Activated CD8-positive, alpha-beta memory T cell treated with anti-CD3 and anti-CD28 coated beads for 1 hour (primary cell): ENCODE data around the gene FBXW5.

Experiments
- DNase-seq, 2 donors: peaks; one replicate each; pipeline ENCODE4 v3.0.0-alpha.2; 2020; ENCODE audit warnings: low read depth in 1 of 2; ENCODE audit errors: extremely low read depth in 1 of 2

FBXW5 gene

GRCh38 chr9:136962163-136962562, 17.6 kb upstream of the FBXW5 start:
- DNase-seq = no peak

DNA sequence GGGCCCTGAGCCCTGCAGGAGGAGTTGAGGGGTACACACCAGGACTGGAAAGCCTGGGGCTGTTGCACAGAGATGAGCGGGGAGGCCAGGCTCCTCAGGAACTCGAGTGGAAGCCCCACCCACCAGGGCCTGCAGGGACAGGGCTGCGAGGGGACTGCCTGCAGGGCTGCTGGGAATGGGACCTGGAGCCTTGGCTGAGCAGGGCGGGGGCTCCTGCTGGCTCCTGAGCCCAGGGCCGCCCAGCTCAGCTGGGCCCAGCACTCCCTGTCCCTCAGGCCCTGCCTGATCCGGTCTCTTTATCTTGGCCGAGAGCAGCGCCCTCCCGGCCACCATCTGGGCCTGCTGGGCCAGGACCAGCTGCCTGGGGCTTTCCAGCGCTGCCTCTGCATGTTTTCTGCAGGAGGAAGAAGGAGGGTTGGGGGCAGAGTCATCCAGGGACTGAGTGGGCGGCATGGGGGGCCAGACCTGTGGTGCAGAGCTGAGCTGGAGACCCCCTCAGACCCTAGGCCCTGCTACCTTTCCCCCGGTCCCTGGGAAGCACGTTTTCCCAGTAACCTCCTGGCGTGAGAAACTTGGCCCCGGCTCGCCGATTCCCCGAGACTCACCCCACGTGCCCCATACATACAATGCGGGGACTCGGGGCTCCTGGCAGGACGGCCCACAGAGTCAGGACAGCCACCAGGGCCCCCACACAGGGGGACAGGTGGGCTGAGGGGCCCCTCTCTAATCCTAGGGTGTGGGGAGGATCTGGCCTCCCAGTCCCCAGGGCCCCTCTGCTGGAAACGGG, 16.9 kb upstream of the FBXW5 start:
- no peak for DNase-seq

GRCh38 chr9:136960938-136961275, 16.4 kb upstream of the FBXW5 start:
- DNase-seq = no peak

DNA sequence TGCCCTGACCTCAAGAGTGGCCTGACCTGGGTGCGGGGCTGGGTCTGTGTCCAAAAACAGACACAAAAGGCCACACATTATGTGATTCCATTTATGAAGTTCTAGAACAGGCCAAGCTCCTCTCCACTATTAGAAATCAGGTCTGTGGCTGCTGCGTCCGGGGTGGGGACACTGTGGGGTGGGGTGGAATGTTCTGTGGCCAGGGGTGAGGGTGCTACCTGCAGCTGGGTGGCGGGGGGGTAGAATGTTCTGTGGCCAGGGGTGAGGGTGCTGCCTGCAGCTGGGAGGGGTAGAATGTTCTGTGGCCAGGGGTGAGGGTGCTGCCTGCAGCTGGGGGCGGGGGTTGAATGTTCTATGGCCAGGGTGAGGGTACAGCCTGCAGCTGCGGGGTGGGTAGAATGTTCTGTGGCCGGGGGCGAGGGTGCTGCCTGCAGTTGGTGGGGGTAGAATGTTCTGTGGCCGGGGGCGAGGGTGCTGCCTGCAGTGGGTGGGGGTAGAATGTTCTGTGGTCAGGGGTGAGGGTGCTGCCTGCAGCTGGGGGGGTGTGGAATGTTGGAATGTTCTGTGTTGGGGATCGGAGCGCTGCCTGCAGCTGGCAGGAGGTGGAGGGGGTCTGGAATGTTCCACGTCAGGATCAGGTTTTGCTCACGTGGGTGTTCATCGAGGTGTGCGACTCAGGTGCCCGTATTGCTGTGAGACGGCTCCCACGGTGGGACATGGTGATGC, 15.8 kb upstream of the FBXW5 start:
- no peak for DNase-seq

DNA sequence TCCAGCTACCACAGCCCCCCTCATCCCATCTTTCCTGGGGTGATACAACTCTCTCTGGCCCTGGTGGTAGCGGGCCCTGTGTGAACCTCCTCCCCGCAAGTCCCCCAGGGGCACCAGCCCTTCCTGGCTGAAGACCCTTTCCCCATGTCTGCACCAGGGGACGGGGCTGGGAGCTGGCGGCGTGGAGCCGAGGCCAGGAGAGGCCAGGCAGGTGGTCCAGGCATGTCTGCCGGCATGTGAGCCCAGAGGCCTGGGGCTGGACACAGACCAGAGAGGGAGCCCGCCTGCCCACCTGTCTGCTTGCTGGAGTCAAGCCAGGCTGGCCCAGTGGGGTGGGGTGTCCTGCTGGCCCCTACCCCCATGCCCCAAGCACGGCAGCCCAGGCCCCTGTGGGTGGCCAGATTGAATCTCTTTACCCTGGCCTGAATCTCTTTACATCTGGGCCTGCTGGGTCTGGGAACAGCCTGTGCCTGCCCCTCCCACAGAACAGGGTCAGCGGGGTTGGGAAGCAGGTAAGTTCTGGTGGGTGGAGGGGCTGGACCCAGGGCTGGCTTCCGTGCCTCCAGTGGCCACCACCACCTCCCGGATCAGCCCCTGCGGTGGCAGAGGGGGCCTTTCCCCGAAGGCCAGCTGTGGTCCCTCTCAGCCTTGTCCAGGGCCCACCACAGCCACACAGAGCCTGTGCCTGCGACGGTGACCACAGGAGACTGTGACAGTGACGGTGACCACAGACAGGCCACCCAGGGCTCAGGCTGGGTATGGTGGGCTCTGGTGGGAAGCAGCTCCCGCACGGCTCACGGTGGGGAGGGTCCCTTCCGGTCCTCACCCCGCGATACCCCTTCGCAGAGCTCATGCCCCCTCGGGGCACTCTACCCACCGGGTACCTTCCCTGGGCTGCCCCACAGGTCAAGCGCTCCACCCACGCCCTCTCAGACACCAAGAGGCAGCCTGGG, 14.6 kb upstream of the FBXW5 start:
- DNase-seq = no peak

- DNase-seq = no peak
These were observed 13.9 kb upstream of the FBXW5 start for GRCh38 chr9:136958473-136958872.

DNA sequence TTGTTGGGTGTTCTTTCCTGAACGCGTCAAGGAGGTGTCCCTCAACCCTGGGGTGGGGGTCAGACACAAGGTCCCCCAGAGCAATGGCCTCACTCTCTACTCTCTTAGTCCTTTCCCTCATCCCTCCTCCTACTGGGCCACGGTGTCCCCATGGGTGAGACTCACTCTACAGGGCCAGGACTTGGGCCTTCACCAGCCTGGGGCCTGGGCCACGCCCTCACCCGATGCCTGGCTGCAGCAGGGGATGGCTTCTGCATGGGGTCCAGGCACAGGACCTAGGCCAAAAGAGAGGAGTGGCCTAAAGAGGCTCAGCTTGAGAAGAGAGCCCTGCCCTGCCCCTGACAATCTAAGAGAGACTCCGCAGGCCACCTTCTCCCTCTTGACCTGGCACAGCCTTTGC, 13.4 kb upstream of the FBXW5 start:
- no peak for DNase-seq

DNA sequence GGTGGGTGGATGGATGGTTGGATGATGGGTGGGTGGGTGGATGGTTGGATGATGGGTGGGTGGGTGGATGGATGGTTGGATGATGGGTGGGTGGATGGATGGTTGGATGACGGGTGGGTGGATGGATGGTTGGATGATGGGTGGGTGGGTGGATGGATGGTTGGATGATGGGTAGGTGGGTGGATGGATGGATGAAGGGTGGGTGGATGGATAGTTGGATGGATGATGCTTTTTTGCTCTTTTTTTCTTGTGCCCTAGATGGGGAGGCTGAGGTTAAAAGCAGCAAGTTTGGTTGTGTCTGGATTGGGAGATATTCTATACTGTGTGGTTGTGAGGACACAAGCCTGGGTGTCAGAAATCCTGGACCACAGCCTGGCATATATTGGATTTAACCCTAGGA, 12.9 kb upstream of the FBXW5 start:
- no peak for DNase-seq

GRCh38 chr9:136956604-136957003, 12.1 kb upstream of the FBXW5 start:
- DNase-seq = no peak

DNA sequence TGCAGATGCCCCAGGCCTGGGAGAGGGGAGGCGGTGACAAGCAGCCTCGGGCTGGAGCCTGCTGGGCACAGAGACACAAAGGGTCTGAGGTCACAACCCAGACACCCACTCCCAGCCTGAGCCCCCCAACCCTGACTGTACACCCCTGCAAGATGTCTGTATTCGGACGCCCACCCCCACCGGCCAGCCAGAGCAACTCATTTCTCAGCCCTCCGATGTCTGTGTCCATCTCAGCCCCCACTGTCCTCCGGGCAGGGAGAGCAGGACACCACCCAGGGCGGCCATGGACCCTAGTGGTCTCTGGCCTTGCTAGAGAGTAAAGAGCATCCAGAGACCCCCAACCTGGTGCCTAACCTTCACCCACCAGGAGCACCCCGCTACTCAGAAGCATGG, 11.4 kb upstream of the FBXW5 start:
- DNase-seq = no peak

GRCh38 chr9:136955202-136955942, 10.8 kb upstream of the FBXW5 start:
- DNase-seq = no peak

DNA sequence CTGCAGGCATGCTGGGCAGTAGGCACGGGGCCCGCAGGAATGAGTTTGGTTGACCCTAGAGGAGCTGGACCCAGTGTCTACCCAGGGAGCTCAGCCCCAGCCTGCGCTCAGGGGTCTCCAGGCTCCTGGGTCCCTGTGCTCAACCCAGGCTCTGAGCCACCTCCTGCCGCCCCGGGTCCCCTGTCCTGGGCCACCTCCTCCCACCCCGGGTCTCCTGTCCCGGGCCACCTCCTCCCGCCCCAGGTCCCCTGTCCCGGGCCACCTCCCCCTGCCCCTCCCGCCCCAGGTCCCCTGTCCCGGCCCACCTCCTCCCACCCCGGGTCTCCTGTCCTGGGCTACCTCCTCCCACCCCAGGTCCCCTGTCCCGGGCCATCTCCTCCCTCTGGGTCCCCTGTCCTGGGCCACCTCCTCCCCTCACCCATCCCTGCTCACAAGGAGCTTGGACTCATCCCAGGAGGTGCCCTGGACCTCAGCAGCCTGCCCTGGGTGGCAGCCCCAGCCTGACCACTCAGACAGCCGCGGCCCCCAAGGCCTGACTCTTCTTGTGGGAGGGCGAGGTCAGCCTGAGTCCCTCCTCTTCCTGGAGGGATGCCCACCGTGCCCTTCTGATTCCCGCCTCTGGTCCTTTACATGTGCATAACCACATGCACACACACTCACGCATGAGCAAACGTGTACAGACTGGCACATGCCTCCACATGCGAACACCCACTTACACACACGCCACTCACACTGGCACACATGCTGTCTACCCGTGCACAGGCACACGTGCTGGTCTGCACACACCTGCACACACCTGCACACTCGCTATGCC, 9.9 kb upstream of the FBXW5 start:
- no peak for DNase-seq

GRCh38 chr9:136953771-136954269, 9.3 kb upstream of the FBXW5 start:
- no peak for DNase-seq

DNA sequence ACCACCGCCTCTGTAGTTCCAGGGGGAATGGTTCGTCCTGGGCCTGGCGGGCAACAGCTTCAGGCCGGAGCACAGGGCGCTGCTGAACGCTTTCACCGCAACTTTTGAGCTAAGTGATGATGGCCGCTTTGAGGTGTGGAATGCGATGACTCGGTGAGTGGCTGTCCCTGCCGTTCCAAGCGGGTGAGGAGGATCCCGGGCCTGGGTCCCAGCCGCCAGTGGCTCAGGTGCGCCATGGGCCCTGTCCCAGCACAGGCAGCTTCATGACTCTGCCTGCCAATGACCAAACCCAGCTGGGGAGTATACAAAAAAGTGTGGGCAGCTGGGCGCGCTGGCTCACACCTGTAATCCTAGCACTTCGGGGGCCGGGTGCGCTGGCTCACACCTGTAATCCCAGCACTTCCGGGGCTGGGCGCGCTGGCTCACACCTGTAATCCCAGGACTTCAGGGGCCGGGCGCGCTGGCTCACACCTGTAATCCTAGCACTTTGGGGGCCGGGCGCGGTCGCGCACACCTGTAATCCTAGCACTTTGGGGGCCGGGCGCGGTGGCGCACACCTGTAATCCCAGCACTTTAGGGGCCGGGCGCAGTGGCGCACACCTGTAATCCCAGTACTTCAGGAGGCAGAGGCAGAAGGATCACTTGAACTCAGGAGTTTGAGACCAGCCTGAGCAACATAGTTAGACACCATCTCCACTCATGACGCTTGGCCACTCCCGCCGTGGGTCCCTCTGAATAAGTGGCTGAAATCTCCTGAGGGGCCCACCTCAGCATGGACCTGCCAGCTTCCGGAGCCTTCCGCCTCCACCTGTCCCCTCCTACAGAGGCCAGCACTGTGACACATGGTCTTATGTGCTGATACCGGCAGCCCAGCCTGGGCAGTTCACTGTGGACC, 8.6 kb upstream of the FBXW5 start:
- no peak for DNase-seq

DNA sequence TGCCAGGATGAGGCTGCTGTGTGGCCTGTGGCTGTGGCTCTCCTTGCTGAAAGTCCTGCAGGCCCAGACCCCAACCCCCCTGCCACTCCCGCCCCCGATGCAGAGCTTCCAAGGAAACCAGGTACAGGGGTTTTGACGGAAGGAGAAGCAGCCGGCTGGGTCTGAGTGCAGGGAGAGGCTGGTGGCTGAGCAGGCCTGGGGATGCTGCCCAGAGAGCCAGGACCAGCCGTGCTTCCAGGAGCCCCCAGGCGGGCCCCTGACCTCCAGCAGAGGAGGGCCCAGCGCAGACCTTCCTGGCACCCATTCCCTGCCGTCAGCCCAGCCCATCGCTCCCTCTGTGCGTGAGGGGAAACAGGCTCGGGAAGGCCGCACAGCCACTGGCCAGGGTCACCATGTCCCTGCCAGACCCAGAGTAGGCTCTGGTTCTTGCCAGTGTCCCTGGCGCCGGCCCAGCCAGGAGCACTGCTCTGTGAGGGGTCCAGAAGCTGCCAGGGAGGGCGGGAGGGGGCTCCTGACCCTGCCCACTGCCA, 7.8 kb upstream of the FBXW5 start:
- DNase-seq = no peak

DNA sequence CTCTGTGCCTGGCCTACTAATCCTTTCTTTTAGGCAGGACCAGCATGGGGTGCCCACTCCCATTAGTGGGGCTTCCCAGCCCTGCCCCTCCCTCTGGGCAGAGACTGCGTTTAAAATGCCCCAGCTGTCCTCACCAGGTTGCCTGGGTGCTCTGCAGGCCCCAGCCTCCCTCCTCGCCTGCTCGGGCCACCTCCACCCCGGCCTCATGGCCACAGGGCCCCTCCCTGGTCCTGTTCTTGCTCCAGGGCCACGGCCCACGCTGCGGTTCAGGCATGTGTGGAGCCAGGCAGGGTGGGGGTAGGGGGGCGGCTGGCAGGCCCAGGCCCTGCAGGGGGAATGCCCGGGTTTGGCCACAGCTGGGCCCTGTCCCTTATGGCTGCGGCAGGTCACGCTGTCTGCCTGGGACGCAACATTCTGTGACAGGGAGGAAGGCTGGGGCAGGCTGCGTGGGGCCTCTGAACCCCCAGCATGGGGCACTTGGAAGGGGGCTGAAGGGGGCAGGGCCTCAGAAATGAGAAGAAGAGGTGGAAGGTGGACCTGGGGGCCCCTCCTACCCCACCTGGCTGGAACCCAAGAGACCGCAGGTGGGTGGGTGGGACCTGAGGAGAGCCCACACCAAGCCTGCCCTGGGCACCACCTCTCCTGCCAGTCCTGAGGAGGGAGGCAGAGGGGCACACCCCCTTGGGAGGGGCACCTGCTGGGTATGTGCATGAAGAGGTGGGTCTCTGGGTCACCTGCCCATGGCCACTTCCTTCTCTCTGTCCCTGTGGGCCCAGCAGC, 7.2 kb upstream of the FBXW5 start, which contains the start of gene LCN12:
Gene LCN12 (plus strand): TSS at position 733 of the 780 bp plus-strand sequence. CDS start 55 bp downstream, outside the sequence.
- no peak for DNase-seq

DNA sequence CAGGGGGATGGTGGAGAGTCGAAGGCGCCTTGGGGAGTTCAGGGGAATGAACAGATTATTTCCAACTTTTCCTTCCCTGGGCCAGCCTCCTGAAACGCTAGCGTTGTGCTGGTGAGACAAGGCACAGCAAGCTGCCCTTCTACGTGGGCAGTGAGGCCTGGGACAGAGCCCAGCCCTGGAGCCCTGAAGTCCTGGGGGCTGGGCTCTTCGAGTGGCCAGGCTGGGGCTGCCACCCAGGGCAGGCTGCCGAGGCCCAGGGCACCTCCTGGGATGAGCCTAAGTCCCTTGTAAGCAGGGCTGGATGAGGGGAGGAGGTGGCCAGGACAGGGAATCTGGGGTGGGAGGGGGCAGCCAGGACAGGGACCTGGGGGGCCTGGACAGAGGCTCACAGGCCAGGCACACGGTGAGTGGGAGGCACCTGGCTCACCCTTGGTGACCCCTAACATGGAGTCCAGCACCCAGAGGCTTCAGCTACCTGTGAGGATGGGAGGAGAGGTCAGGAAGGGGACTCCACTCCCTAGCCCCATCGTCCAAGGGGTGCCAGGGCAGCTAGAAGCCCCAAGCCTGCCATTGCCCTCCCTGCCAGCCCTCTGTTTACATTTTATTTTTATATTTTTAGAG, 6.2 kb upstream of the FBXW5 start:
- DNase-seq = no peak
